Measurements from ENCODE around the gene PRAMEF5.
"Not testable (repeated sequence)": the region's sequence is repeated elsewhere in the genome, so short reads cannot be mapped to it uniquely, and the experiment has no call there.

PRAMEF5 gene

DNA sequence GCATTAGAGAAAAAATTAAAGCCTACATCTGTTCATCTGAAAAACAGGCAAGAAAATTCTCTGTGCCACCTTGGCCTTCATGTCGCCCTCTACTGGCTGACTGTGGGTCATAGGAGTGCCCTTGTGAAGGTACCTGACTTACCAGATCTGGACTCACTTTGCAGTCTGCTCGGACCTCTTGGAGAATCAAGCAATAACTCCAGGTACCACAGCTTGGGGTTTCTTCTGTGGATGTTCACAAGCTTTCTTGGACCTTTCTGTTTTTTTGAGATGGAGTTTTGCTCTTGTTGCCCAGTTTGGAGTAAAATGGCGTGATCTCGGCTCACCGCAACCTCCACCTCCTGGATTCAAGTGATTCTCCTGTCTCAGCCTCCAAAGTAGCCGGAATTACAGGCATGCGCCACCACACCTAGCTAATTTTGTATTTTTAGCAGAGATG lies 25.6 kb upstream of the PRAMEF5 start:
- Histone ChIP-seq H3K79me1 (ENCODE audit: low read depth, low read length) (no peaks in the 10 kb centered on the region), H3K4me2 (ENCODE audit: insufficient read depth, low read length, poor library complexity, severe bottlenecking) (no peak overlapping the region), H2BK120ac (ENCODE audit: low read depth, low read length) (no peak overlapping the region), H3K4me3 (ENCODE audit: low read length in 2 of 2) (peak overlapping the region in 1 of 2 donors; percentile 46), H3K14ac (ENCODE audit: low read length) (no peak overlapping the region), H2BK5ac (ENCODE audit: low read length) (no peak overlapping the region), H2BK12ac (ENCODE audit: low read length) (no peak overlapping the region), H3K27me3 (ENCODE audit: control insufficient read depth in 3 of 3, insufficient read depth in 3 of 3, low read depth in 1 of 3, low read length in 3 of 3) (peaks cover 0 to 6% (median 0%) of the 10 kb centered on the region in 3 experiments), H3K36me3 (replicated peaks in 1 of 2; ENCODE audit: control insufficient read depth in 2 of 2, insufficient read depth in 2 of 2, low read length in 2 of 2) (no peaks in the 10 kb centered on the region), H4K8ac (ENCODE audit: low read depth, low read length) (no peak overlapping the region), H4K91ac (ENCODE audit: low read depth, low read length, poor library complexity) (no peak overlapping the region), H3K9ac (ENCODE audit: low read depth, low read length, poor library complexity) (no peak overlapping the region), H2BK15ac (ENCODE audit: low read length) (no peak overlapping the region), H3K18ac (ENCODE audit: low read length) (no peak overlapping the region), H3K4me1 (ENCODE audit: control insufficient read depth in 2 of 2, insufficient read depth in 1 of 2, low read depth in 1 of 2, low read length in 2 of 2) (no peaks in the 10 kb centered on the region), H2AK5ac (ENCODE audit: low read depth, low read length) (no peak overlapping the region), H3K4ac (ENCODE audit: low read length) (no peak overlapping the region), H3K9me3 (replicated peaks in 1 of 2; ENCODE audit: control insufficient read depth in 2 of 2, insufficient read depth in 1 of 2, low read depth in 1 of 2, low read length in 2 of 2) (peaks cover 0 to 11% of the 10 kb centered on the region in 2 donors), H3K23ac (ENCODE audit: low read depth, low read length, poor library complexity) (no peak overlapping the region), H2AFZ (ENCODE audit: low read length) (no peak overlapping the region), H3K27ac (replicated peaks; ENCODE audit: low read length) (no peak overlapping the region)
- no peak for DNase-seq (ENCODE audit: low spot score)
- WGBS, 2 donors (ENCODE audit: extremely low coverage in 2 of 2, insufficient read length in 2 of 2, insufficient replicate concordance in 1 of 2), result no CpG with 5 or more reads among the region's 7 CpGs

DNA sequence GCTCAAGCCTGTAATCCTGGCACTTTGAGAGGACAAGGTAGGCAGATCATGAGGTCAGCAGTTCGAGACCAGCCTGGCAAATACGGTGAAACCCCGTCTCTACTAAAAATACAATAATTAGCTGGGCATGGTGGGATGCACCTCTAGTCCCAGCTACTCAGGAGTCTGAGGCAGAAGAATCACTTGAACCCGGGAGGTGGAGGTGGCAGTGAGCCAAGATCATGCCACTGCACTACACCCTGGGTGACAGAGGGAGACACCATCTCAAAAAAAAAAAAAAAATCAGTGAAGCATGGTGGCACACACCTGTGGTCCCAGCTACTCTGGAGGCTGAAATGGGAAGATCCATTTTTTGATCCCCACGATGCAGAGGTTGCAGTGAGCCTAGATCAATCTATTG lies 23.9 kb upstream of the PRAMEF5 start:
- H3K14ac ChIP-seq (ENCODE audit: low read length); DNase-seq (ENCODE audit: low spot score); H2BK12ac ChIP-seq (ENCODE audit: low read length); H3K4ac ChIP-seq (ENCODE audit: low read length); H3K23ac ChIP-seq (ENCODE audit: low read depth, low read length, poor library complexity); H4K8ac ChIP-seq (ENCODE audit: low read depth, low read length); H3K4me1 ChIP-seq (ENCODE audit: control insufficient read depth in 2 of 2, insufficient read depth in 1 of 2, low read depth in 1 of 2, low read length in 2 of 2); H2AFZ ChIP-seq (ENCODE audit: low read length); H2BK15ac ChIP-seq (ENCODE audit: low read length); H3K27ac ChIP-seq (replicated peaks; ENCODE audit: low read length); H2BK5ac ChIP-seq (ENCODE audit: low read length); H3K4me2 ChIP-seq (ENCODE audit: insufficient read depth, low read length, poor library complexity, severe bottlenecking); H3K79me1 ChIP-seq (ENCODE audit: low read depth, low read length); H3K18ac ChIP-seq (ENCODE audit: low read length); H2BK120ac ChIP-seq (ENCODE audit: low read depth, low read length); H4K91ac ChIP-seq (ENCODE audit: low read depth, low read length, poor library complexity); H3K27me3 ChIP-seq (ENCODE audit: control insufficient read depth in 3 of 3, insufficient read depth in 3 of 3, low read depth in 1 of 3, low read length in 3 of 3); H3K9ac ChIP-seq (ENCODE audit: low read depth, low read length, poor library complexity); H3K36me3 ChIP-seq (replicated peaks in 1 of 2; ENCODE audit: control insufficient read depth in 2 of 2, insufficient read depth in 2 of 2, low read length in 2 of 2); H2AK5ac ChIP-seq (ENCODE audit: low read depth, low read length); H3K4me3 ChIP-seq (ENCODE audit: low read length in 2 of 2): not testable (repeated sequence)
- H3K9me3 ChIP-seq (replicated peaks in 1 of 2; ENCODE audit: control insufficient read depth in 2 of 2, insufficient read depth in 1 of 2, low read depth in 1 of 2, low read length in 2 of 2), result peaks cover 0 to 10% of the 10 kb centered on the region in 2 donors
- no CpG with 5 or more reads among the region's 5 CpGs for WGBS, 2 donors (ENCODE audit: extremely low coverage in 2 of 2, insufficient read length in 2 of 2, insufficient replicate concordance in 1 of 2)

DNA sequence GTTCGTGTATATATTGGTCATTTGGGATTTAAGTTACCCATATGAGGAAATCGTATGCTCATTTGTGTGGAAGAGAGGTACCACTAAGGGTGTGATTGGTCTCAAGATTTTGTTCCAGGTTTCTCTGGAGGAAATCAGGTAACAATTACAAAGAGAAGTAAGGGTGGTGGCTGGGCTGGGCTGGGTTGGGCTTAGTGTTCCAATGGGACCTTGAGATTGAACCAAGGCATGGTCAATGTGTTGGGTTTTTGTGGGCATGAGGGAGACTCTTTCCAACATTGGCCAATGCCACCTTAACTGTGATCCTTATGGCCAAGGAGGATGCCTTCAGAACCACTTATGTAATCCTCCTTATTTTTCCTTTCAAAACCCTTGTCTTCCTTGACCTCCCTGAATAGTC lies 23.4 kb upstream of the PRAMEF5 start:
- not testable (repeated sequence) for H3K14ac ChIP-seq (ENCODE audit: low read length); H3K4me3 ChIP-seq (ENCODE audit: low read length in 2 of 2); H3K9ac ChIP-seq (ENCODE audit: low read depth, low read length, poor library complexity); H3K4me1 ChIP-seq (ENCODE audit: control insufficient read depth in 2 of 2, insufficient read depth in 1 of 2, low read depth in 1 of 2, low read length in 2 of 2); H2AFZ ChIP-seq (ENCODE audit: low read length); H3K27ac ChIP-seq (replicated peaks; ENCODE audit: low read length); H2BK12ac ChIP-seq (ENCODE audit: low read length); H3K79me1 ChIP-seq (ENCODE audit: low read depth, low read length); H4K8ac ChIP-seq (ENCODE audit: low read depth, low read length); H2BK15ac ChIP-seq (ENCODE audit: low read length); H3K4ac ChIP-seq (ENCODE audit: low read length); H2BK120ac ChIP-seq (ENCODE audit: low read depth, low read length); H2BK5ac ChIP-seq (ENCODE audit: low read length); H4K91ac ChIP-seq (ENCODE audit: low read depth, low read length, poor library complexity); H3K27me3 ChIP-seq (ENCODE audit: control insufficient read depth in 3 of 3, insufficient read depth in 3 of 3, low read depth in 1 of 3, low read length in 3 of 3); H3K4me2 ChIP-seq (ENCODE audit: insufficient read depth, low read length, poor library complexity, severe bottlenecking); H3K18ac ChIP-seq (ENCODE audit: low read length); H3K23ac ChIP-seq (ENCODE audit: low read depth, low read length, poor library complexity); H2AK5ac ChIP-seq (ENCODE audit: low read depth, low read length); H3K36me3 ChIP-seq (replicated peaks in 1 of 2; ENCODE audit: control insufficient read depth in 2 of 2, insufficient read depth in 2 of 2, low read length in 2 of 2); DNase-seq (ENCODE audit: low spot score)
- no CpG with 5 or more reads among the region's 2 CpGs for whole genome bisulfite sequencing, 2 donors (ENCODE audit: extremely low coverage in 2 of 2, insufficient read length in 2 of 2, insufficient replicate concordance in 1 of 2)
- peaks cover 0 to 10% of the 10 kb centered on the region in 2 donors for H3K9me3 ChIP-seq (replicated peaks in 1 of 2; ENCODE audit: control insufficient read depth in 2 of 2, insufficient read depth in 1 of 2, low read depth in 1 of 2, low read length in 2 of 2)

DNA sequence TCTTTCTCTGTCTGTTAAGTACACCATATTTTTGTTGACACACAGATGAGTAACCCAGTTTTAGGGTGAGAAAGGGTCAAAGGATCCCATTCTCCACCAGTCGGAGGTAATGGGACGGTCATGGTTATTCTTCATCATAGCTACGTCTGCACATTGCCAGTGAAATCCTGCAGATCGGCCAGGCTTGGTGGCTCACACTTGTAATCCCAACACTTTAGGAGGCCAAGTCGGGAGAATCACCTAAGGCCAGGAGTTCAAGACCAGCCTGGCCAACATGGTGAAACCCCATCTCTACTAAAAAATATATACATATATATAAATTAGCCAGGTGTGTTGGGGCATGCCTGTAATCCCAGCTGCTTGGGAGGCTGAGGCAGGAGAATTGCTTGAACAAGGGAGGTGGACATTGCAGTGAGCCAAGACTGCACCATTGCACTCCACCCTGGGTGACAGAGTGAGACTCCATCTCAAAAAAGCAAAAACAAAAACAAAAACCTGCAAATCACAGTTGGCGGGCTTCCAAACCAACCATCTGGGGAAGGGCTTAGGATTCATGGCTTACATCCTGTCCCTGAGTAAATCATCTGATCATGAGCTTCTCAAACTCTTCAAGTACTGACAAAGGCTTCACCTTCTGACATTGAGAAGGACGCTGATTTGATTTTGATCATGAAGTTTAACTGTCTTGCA lies 22.8 kb upstream of the PRAMEF5 start:
- H3K9ac ChIP-seq (ENCODE audit: low read depth, low read length, poor library complexity), result not testable (repeated sequence)
- WGBS, 2 donors (ENCODE audit: extremely low coverage in 2 of 2, insufficient read length in 2 of 2, insufficient replicate concordance in 1 of 2), result no CpG with 5 or more reads among the region's 7 CpGs

More for the DNA sequence above, 22.8 kb upstream of the PRAMEF5 start:
- H2BK15ac ChIP-seq (ENCODE audit: low read length); H2BK5ac ChIP-seq (ENCODE audit: low read length); H4K8ac ChIP-seq (ENCODE audit: low read depth, low read length); H3K23ac ChIP-seq (ENCODE audit: low read depth, low read length, poor library complexity); H3K14ac ChIP-seq (ENCODE audit: low read length); H3K4me1 ChIP-seq (ENCODE audit: control insufficient read depth in 2 of 2, insufficient read depth in 1 of 2, low read depth in 1 of 2, low read length in 2 of 2); H3K27me3 ChIP-seq (ENCODE audit: control insufficient read depth in 3 of 3, insufficient read depth in 3 of 3, low read depth in 1 of 3, low read length in 3 of 3); H3K4ac ChIP-seq (ENCODE audit: low read length); H2AK5ac ChIP-seq (ENCODE audit: low read depth, low read length); H3K79me1 ChIP-seq (ENCODE audit: low read depth, low read length); H2BK12ac ChIP-seq (ENCODE audit: low read length); H3K18ac ChIP-seq (ENCODE audit: low read length); H4K91ac ChIP-seq (ENCODE audit: low read depth, low read length, poor library complexity); H2AFZ ChIP-seq (ENCODE audit: low read length); H3K4me2 ChIP-seq (ENCODE audit: insufficient read depth, low read length, poor library complexity, severe bottlenecking); H3K27ac ChIP-seq (replicated peaks; ENCODE audit: low read length); H2BK120ac ChIP-seq (ENCODE audit: low read depth, low read length); DNase-seq (ENCODE audit: low spot score); H3K36me3 ChIP-seq (replicated peaks in 1 of 2; ENCODE audit: control insufficient read depth in 2 of 2, insufficient read depth in 2 of 2, low read length in 2 of 2): not testable (repeated sequence)
- Histone ChIP-seq H3K9me3 (replicated peaks in 1 of 2; ENCODE audit: control insufficient read depth in 2 of 2, insufficient read depth in 1 of 2, low read depth in 1 of 2, low read length in 2 of 2) (peaks cover 0 to 10% of the 10 kb centered on the region in 2 donors), H3K4me3 (ENCODE audit: low read length in 2 of 2) (peak overlapping the region in 1 of 2 donors; percentile 37)

All from neuronal stem cell (in vitro differentiated cells).